ENCODE measurements around the gene GPC6.

- TF ChIP-seq CTCF (IDR thresholded peaks at IDR 0.05; ENCODE audit: low read length) (no peak), EZH2 (IDR thresholded peaks at IDR 0.05; ENCODE audit: borderline replicate concordance, low read length) (no peak)
Measured at GRCh38 chr13:94371855-94372254, 1145.2 kb downstream of the GPC6 start.

Measured in OCI-LY1 (cell line).